Bronchial epithelial cell (primary cell): ENCODE data around the gene STARD13. TPM values are rescaled to one million over a fixed set of nuclear protein-coding genes. Genes with fewer than 3 reads are reported as not detected.
"Not testable (repeated sequence)": the region's sequence is repeated elsewhere in the genome, so short reads cannot be mapped to it uniquely, and the experiment has no call there.

Experiments
- DNase-seq: peaks from one replicate; pipeline ENCODE4 v3.0.0-alpha.2; 2010; ENCODE audit warnings: low read depth
- FAIRE-seq: peaks from 2 replicates; lab custom pipeline; 2011; peaks lifted over from hg19 to GRCh38; lab: Jason Lieb, UNC
- H3K27me3 ChIP-seq: 2 replicates; pipeline ENCODE4 v1.5.1; 2011; ENCODE audit warnings: low read length; ENCODE audit not compliant: control insufficient read depth, insufficient read depth
- H3K36me3 ChIP-seq: 2 replicates; pipeline ENCODE4 v1.5.1; 2011; ENCODE audit warnings: low read length; ENCODE audit not compliant: control insufficient read depth, insufficient read depth
- H3K4me3 ChIP-seq: 2 replicates; pipeline ENCODE4 v1.5.1; 2011; ENCODE audit warnings: mild to moderate bottlenecking, low read depth, low read length, control low read depth
- total RNA-seq: library from RNA; depleted of rRNA; stranded (reverse); fragments of >200 nt; gene quantifications from 2 replicates; pipeline ENCODE4 v1.2.1, GENCODE V29; 2014
- TF ChIP-seq, protein P1 (sequence below): IDR thresholded peaks from 2 replicates; pipeline ENCODE4 v1.5.1; 2011; ENCODE audit warnings: mild to moderate bottlenecking, moderate library complexity, low read length, control low read depth, inconsistent platforms; ENCODE audit not compliant: insufficient read depth, severe bottlenecking

The STARD13 gene
- total RNA-seq, 1 donor from 2014 or later = 2.1 TPM

DNA sequence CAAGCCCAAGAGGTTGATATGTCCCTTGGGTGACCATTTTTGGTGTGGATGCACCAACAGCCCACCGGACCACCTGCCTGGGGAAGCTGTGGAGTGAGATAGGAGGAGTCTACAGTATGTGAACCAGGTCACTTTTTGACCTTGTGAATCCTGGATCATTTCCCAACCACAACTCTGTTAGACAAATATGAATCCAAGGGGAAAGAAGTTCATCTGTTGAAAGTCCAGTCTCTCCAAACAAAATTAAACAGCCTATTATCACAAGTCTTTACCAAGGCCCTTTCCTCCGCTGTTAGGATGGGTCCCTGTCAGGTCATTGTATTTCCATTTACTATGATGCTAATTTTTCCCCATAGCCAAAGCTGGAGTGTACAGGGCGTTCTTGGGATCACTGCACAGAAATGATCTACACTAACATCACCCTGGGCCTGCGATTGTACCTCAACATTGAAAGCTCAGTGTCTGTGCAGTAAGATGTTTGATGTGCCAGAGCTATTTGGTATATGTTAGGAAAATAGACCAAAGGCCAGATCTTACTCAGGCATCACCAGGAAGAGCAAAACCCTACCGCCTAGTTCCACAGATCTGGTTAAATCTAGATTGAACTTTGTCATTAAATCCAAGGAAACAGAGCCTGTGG is 117.1 kb downstream of the STARD13 start:
- peaks cover 1% of the 10 kb centered on the region for H3K36me3 ChIP-seq
- TF ChIP-seq, protein P1, sequence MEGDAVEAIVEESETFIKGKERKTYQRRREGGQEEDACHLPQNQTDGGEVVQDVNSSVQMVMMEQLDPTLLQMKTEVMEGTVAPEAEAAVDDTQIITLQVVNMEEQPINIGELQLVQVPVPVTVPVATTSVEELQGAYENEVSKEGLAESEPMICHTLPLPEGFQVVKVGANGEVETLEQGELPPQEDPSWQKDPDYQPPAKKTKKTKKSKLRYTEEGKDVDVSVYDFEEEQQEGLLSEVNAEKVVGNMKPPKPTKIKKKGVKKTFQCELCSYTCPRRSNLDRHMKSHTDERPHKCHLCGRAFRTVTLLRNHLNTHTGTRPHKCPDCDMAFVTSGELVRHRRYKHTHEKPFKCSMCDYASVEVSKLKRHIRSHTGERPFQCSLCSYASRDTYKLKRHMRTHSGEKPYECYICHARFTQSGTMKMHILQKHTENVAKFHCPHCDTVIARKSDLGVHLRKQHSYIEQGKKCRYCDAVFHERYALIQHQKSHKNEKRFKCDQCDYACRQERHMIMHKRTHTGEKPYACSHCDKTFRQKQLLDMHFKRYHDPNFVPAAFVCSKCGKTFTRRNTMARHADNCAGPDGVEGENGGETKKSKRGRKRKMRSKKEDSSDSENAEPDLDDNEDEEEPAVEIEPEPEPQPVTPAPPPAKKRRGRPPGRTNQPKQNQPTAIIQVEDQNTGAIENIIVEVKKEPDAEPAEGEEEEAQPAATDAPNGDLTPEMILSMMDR = no peak
- no peaks in the 10 kb centered on the region for H3K27me3 ChIP-seq
- no peak overlapping the region for H3K4me3 ChIP-seq
- DNase-seq = no peak
- FAIRE-seq = no peak

DNA sequence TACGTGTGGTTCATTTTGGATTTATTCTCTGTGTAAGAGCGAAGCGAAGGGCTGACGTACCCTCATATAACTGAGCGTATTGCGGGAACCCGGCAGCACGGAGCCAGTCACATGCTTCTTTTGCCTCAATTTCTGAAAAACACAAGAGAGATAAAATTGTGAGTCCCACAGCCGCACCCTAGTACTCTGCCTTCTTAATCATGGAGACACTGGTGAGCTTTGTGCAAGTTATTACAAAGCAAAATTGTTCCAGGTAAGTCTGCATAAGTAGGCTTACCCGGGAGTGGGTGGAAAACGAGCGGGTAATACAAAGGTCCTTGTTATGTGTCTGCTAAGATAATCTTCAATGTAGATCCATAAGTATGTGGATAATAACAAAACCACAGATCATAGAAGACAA is 118.1 kb downstream of the STARD13 start:
- TF ChIP-seq, protein P1 = no peak
- H3K27me3 ChIP-seq = no peaks in the 10 kb centered on the region
- no peak overlapping the region for H3K4me3 ChIP-seq
- peaks cover 1% of the 10 kb centered on the region for H3K36me3 ChIP-seq
- FAIRE-seq = no peak
- no peak for DNase-seq

DNA sequence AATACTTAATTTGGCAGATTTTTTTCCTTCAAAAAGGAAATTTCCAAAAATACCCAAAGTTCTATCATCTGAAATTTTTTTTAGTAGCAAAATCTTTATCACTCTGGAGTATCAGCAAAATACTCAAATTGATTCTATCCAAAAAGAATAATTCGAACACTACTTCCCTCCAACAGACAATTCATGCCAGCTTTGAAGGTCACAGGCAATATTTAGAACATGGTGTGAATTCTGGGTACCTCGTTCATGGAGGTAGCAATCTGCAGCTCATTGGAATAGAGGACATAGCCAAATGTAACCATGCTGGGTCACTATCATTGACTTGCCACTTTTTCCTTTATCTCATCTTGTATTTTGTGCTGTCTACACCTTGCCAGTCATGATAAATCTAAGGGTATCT is 119.8 kb downstream of the STARD13 start:
- H3K36me3 ChIP-seq = peaks cover 1% of the 10 kb centered on the region
- DNase-seq = no peak
- H3K27me3 ChIP-seq = no peaks in the 10 kb centered on the region
- TF ChIP-seq, protein P1 = no peak
- no peak for FAIRE-seq
- H3K4me3 ChIP-seq = no peak overlapping the region

DNA sequence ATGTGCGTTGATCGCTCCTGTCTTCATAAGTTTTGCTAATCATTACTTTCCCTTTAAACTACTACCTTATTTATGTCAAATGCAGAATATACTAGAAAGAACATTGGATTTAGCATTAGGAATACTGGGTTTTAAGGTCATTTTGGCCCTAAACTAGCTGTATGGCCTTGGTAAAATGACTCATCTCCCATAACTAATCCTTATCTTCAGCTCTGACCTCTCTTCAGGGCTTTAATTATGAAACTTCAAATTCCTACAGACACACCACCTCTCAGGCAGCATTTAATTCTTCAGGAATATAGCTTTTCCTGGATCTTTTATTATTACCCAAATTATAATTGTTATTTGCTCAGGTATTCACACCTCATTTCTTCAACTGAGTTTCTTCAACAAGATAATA is 121.2 kb downstream of the STARD13 start:
- Histone ChIP-seq H3K27me3 (no peaks in the 10 kb centered on the region), H3K36me3 (peaks cover 1% of the 10 kb centered on the region), H3K4me3 (no peak overlapping the region)
- DNase-seq (no peak), FAIRE-seq (no peak)
- TF ChIP-seq, protein P1 = no peak

DNA sequence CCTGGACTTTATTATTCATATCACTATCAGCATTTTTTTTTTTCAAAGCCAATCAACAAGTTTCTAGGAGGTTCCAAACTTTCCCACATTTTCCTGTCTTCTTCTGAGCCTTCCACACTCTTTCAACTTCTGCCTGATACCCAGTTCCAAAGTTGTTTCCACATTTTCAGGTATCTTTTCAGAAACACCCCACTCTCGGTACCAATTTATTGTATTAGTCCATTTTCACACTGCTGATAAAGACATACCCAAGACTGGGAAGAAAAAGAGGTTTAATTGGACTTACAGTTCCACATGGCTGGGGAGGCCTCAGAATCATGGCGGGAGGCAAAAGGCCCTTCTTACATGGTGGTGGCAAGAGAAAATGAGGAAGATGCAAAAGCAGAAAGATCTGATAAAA is 122.8 kb downstream of the STARD13 start:
- not testable (repeated sequence) for H3K36me3 ChIP-seq, DNase-seq, H3K27me3 ChIP-seq, FAIRE-seq, H3K4me3 ChIP-seq

DNA sequence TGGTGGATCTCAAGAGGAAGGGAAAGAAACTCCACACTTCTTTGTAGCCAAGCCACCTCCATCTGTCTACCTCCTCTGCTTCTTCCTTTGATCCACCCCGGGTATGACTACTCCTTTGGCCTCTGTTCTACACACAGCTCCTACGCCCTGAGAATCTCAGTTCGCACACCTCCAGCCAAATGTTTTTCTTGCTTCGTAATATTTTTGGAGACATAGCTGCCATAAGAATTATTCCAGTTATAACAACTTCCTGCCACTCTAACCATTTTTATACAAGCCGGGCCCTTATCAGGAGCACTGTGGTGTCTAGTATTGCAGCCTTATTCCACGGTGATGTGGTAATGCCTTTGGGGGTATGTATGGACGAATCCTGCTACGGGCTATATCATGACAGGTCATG is 126.7 kb downstream of the STARD13 start:
- TF ChIP-seq, protein P1 = no peak
- Histone ChIP-seq H3K27me3 (no peaks in the 10 kb centered on the region), H3K36me3 (no peaks in the 10 kb centered on the region), H3K4me3 (no peak overlapping the region)
- FAIRE-seq (no peak), DNase-seq (no peak)
